GM11168 (cell line): ENCODE data around the gene NUP98.

ENCODE experiments used
- in situ Hi-C: fragments of 300-500 bp; cut with MboI; formaldehyde crosslinking; loops from one replicate; pipeline ENCODE4 v1.12.0; 2022; ENCODE audit warnings: low sequenced_read_pairs; ENCODE audit not compliant: unreplicated experiment

Gene NUP98

GRCh38 chr11:3797329-3798090 is at the start of gene NUP98:
TSS of gene NUP98 (minus strand) at chr11:3797554. CDS start at chr11:3782117, 15,437 bp downstream.
- in situ Hi-C loops = no loop called here

- in situ Hi-C loops = loop anchor here (5.0 kb wide), 1 partner anchor 222 kb away; no protein-coding TSS in a partner anchor
Observed at GRCh38 chr11:3845670-3846069, 48.3 kb upstream of the NUP98 start.

DNA sequence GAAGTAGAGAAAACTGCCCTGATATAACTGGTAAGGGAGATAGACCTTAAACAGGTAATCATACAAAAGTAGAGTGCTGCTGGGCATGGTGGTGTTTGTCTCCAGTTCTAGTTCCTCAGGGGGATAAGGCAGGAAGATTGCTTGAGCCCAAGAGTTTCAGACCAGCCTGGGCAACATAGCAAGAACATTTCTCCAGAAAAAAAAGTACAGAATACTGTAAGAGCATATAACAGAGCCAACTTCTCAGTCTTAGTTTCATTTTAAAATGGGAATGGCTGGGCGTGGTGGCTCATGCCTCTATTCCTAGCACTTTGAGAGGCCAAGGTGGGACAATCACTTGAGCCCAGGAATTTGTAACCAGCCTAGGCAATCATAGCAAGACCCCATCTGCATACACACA is 47.9 kb upstream of the NUP98 start:
- in situ Hi-C loops = loop anchor here (5.0 kb wide), 1 partner anchor 222 kb away; no protein-coding TSS in a partner anchor

DNA sequence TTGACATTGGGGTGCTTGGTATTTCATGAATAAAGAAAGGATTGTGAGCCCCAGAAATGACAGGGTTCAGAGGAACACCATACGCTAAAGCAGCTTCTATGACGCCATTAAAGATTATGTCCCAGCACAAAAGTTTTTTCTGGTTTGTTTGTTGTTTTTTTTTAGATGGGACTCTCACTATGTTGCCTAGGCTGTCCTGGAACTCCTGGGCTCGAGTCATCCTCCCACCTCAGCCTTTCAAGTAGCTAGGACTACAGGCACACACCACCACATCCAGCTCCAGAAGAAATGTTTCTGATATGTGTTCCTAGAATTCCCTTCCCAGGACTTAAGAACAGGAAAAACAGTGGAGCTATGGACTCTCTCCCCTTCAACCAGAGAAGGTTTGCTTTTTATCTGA is 46.0 kb upstream of the NUP98 start:
- in situ Hi-C loops = no loop called here

GRCh38 chr11:3841426-3842350 is 44.3 kb upstream of the NUP98 start:
- in situ Hi-C loops = no loop called here

- in situ Hi-C loops = no loop called here
Observed at GRCh38 chr11:3840870-3841425, 43.6 kb upstream of the NUP98 start, which contains the start of gene RHOG. TSS of gene RHOG (minus strand) at chr11:3840959. CDS start at chr11:3828138, 12,821 bp downstream.

GRCh38 chr11:3840004-3840869 is 42.9 kb upstream of the NUP98 start:
- in situ Hi-C loops = no loop called here

DNA sequence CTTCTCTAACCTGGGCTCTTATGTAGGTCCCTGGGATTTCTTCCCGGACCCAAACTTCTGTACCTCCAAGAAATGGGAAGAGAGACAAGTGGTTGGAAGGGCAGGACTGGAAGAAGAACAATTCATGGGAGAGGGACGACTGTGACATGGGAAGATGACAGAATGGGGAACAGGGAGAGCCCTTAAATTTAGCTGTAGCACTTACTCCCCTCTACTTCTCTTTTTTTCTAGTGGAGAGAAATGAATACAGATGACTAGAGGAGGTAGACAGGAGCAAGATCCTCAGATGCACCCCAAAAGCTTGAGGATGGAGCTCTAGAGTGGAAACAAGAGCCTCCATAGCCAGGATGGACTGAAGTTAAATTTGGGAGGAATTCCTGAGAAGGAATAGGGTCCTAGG is 41.1 kb upstream of the NUP98 start:
- in situ Hi-C loops = no loop called here

GRCh38 chr11:3837793-3838192 is 40.4 kb upstream of the NUP98 start:
- in situ Hi-C loops = no loop called here

GRCh38 chr11:3836903-3837302 is 39.5 kb upstream of the NUP98 start:
- in situ Hi-C loops = no loop called here

DNA sequence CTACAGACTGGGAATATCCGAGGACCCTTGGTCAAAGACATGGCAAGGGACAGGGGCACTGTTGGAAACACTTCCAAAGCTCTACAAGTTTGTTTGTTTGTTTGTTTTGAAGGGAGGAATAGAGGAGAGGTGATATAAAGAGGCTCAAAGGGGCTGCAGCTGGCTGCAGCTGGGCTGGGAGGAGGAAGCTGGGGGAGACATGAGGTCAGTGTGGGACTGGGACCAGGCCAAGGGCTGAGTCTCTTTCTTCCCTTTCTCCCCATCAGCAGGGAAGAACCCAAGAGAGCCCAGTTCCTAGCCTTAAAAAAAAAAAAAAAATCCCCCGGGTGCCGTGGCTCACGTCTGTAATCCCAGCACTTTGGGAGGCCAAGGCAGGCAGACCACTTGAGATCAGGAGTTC is 38.4 kb upstream of the NUP98 start:
- in situ Hi-C loops = no loop called here

DNA sequence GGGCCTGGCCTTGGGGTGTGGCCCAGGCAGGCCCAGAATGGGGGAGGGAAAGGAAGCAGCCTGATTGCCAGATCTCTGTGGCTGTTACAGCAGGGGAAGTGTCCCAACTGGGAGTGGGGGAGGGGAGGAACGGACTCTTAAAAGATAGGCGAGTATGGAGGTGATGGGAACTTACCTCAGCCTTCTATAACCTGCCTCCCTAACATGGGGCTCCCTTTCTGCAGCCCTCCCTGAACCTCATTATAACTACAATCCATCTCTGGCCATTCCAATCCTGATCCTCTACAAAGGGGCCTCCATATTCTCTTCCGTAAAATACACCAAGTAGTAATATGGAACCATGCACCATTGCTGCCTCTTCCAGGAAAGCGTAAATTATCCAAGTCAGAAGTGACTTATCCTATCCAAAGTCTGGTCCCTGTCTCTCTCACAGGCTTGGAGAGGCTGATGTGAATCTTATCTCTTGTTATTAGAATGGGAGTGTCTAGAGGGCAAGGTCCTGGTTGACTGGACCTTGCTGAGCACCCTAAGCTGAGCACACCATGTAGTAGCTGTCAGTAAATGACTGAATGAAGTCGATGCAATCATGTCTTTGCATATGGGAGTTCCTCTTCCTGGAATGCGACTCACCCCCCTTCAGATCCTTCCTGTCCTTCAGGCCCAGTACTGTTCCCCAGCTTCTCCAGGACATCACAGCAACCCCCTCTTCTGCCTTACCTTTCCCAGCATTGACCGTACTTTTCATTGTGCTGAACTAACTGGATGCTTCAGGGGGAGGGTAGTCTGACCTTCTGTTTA is 37.5 kb upstream of the NUP98 start:
- in situ Hi-C loops = no loop called here

GRCh38 chr11:3834349-3834663 is 37.0 kb upstream of the NUP98 start:
- in situ Hi-C loops = no loop called here

DNA sequence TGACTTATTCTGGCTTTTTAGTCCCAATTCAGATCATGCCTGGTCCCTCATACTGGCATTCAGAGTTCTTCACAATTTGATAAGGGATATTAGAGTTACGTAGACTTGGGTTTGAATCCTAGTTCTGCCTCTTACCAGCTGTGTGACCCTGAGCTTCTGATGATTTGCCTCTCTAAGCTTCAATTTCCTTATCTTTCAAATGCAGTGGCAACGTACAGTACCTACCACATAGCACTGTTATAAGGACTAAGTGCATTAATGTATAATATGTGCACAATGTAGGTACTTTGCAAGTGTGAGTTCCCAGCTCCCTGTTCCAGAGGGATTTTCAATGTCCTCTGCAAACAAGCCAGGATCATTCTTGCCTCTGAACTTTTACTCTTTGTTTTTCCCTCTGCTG is 36.1 kb upstream of the NUP98 start:
- in situ Hi-C loops = no loop called here

DNA sequence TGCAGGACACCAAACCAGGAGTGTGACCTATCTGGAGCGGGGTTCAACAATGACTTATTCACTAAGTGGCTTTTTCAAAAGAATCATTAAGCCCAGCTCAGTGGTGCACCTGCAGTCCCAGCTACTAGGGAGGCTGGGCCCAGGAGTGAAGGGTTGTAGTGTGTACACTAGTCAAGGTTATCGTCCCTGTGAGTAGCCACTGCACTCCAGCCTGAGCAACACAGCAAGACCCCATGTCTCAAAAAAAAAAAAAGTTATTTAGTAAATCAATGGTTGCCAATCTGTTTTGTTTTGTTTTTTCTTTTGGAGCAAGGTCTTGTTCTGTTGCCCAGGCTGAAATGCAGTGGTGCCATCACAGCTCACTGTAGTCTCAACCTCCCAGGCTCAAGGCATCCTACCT is 35.5 kb upstream of the NUP98 start:
- in situ Hi-C loops = no loop called here

DNA sequence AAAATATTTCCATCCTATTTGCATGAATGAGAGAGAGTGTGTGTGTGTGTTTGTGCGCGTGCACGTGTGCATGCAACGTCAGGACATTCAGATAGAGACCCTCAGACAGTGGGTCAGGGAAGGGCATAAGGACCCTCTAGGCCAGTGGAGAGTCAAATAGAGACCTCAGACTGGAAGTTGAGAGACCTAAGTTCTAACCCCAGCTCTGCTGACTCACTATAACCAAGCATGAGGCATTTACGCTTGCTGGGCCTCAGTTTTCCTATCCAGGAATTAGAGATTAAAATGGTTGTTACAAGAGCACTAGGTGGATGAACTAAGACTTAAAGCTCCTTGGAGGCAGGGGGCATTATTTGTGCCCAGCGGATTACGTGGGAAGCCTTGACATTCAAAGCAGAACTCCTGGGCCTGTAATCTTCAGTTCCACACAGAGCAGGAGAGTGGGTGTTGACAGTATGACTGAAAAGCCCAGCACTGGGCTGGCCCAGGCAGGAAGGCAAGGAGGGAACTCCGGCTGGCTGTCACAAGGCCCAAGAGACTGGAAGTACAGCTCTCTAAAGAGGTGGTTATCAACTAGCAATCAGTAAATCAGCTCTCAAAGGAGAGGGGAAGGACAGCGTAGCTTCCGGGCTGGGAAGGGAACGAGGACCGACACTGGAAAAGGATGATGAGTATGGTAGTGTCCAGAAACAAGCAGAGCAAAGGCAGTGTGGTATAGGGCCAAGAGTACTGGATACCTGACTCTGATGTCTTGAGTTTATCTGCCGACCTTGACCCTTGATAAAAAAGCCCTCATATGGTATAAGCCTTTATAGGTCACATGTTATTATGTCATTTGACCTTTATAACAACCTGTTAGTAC is 34.3 kb upstream of the NUP98 start:
- in situ Hi-C loops = no loop called here

GRCh38 chr11:3830730-3831129 is 33.4 kb upstream of the NUP98 start:
- in situ Hi-C loops = no loop called here

GRCh38 chr11:3830088-3830487 is 32.7 kb upstream of the NUP98 start:
- in situ Hi-C loops = no loop called here
